ENCODE data around the gene SPDYE9. TPM values are rescaled to one million over a fixed set of nuclear protein-coding genes. Genes with fewer than 3 reads are reported as not detected.
"Not testable (repeated sequence)": the region's sequence is repeated elsewhere in the genome, so short reads cannot be mapped to it uniquely, and the experiment has no call there.

Gene SPDYE9
- total RNA-seq, 2 donors from 2014 or later = not detected

DNA sequence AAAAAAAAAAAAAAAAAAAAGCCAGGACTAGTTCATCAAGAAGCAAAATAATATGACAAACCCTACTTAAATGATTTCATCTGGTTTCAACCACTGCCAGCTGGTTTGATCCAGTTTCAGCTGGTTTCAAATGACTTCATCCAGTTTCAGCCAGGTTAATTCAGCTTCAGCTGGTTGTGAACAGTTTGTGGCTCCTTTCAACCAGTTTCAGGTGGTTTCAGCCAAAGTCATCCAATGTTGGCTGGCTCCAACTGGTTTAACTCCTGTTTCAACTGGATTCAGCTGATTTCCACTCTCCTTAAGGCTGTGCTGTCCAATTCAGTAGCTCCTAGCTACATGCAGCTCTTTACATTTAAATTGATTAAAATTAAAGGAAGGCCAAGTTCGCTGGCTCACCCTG lies 32.3 kb upstream of the SPDYE9 start:
- H3K36me3 Mint-ChIP-seq (ENCODE audit: low read depth); H3K4me3 Mint-ChIP-seq; H3K27me3 Mint-ChIP-seq (ENCODE audit: insufficient read depth); H3K27ac ChIP-seq (ENCODE audit: low read depth, low read length); H3K36me3 ChIP-seq (ENCODE audit: control insufficient read depth, insufficient read depth, low read length); H3K9ac ChIP-seq (ENCODE audit: extremely low read depth, low read length, poor library complexity, severe bottlenecking); H3K4me1 Mint-ChIP-seq; H3K4me1 ChIP-seq (ENCODE audit: control insufficient read depth, insufficient read depth, low read length); H3K27me3 ChIP-seq (ENCODE audit: control insufficient read depth, insufficient read depth, low read length, poor library complexity, severe bottlenecking); H3K9me3 ChIP-seq (ENCODE audit: control insufficient read depth, low read length); DNase-seq; H3K4me3 ChIP-seq (ENCODE audit: low read length); H3K27ac Mint-ChIP-seq; H3K9me3 Mint-ChIP-seq: not testable (repeated sequence)
- WGBS, 2 experiments (ENCODE audit: insufficient coverage in 1 of 2, insufficient read length in 1 of 2) = no CpG with 5 or more reads among the region's 1 CpG

DNA sequence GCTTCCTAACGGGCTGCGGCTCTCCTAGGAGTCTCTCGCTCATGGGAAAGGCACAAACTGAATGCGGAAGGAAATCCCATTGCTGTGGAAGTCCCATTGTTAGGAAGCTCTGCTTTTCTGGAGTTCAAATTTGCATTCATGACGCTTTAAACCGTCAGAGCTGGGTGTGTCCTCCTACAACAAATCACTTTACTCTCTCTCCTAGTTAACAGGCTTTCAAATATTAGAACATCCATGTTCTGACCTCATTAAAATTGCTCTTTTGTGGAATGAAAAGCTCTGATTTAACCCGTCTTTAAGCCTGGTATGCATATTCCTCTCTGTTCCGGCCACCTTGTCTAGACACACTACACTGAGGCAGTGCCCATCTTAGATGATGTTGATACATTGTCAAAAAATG lies 28.0 kb downstream of the SPDYE9 start, which contains the start of gene SPDYE11:
SPDYE11 (minus strand) TSS at position 101 of the 400 bp plus-strand sequence. CDS start 1,800 bp downstream, outside the sequence.
- H3K27me3 Mint-ChIP-seq (ENCODE audit: insufficient read depth); H3K27me3 ChIP-seq (ENCODE audit: control insufficient read depth, insufficient read depth, low read length, poor library complexity, severe bottlenecking); H3K9me3 ChIP-seq (ENCODE audit: control insufficient read depth, low read length); H3K4me3 Mint-ChIP-seq; H3K4me3 ChIP-seq (ENCODE audit: low read length); H3K36me3 ChIP-seq (ENCODE audit: control insufficient read depth, insufficient read depth, low read length); H3K36me3 Mint-ChIP-seq (ENCODE audit: low read depth); H3K27ac Mint-ChIP-seq; DNase-seq; H3K9me3 Mint-ChIP-seq; H3K4me1 Mint-ChIP-seq; H3K27ac ChIP-seq (ENCODE audit: low read depth, low read length); H3K4me1 ChIP-seq (ENCODE audit: control insufficient read depth, insufficient read depth, low read length); H3K9ac ChIP-seq (ENCODE audit: extremely low read depth, low read length, poor library complexity, severe bottlenecking): not testable (repeated sequence)
- no CpG with 5 or more reads among the region's 8 CpGs for WGBS, 2 experiments (ENCODE audit: insufficient coverage in 1 of 2, insufficient read length in 1 of 2)

DNA sequence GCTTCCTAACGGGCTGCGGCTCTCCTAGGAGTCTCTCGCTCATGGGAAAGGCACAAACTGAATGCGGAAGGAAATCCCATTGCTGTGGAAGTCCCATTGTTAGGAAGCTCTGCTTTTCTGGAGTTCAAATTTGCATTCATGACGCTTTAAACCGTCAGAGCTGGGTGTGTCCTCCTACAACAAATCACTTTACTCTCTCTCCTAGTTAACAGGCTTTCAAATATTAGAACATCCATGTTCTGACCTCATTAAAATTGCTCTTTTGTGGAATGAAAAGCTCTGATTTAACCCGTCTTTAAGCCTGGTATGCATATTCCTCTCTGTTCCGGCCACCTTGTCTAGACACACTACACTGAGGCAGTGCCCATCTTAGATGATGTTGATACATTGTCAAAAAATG lies 56.2 kb downstream of the SPDYE9 start, which contains the start of gene SPDYE8:
SPDYE8 (minus strand) TSS at position 101 of the 400 bp plus-strand sequence. CDS start 1,800 bp downstream, outside the sequence.
- H3K27ac Mint-ChIP-seq; H3K27ac ChIP-seq (ENCODE audit: low read depth, low read length); DNase-seq; H3K4me3 ChIP-seq (ENCODE audit: low read length); H3K36me3 ChIP-seq (ENCODE audit: control insufficient read depth, insufficient read depth, low read length); H3K36me3 Mint-ChIP-seq (ENCODE audit: low read depth); H3K9me3 Mint-ChIP-seq; H3K27me3 Mint-ChIP-seq (ENCODE audit: insufficient read depth); H3K9ac ChIP-seq (ENCODE audit: extremely low read depth, low read length, poor library complexity, severe bottlenecking); H3K27me3 ChIP-seq (ENCODE audit: control insufficient read depth, insufficient read depth, low read length, poor library complexity, severe bottlenecking); H3K4me3 Mint-ChIP-seq; H3K4me1 ChIP-seq (ENCODE audit: control insufficient read depth, insufficient read depth, low read length); H3K9me3 ChIP-seq (ENCODE audit: control insufficient read depth, low read length); H3K4me1 Mint-ChIP-seq: not testable (repeated sequence)
- no CpG with 5 or more reads among the region's 8 CpGs for WGBS, 2 experiments (ENCODE audit: insufficient coverage in 1 of 2, insufficient read length in 1 of 2)

Other genes starting within 250 kb of the SPDYE9 start
- gene POM121, start 160.9 kb downstream of the SPDYE9 start, total RNA-seq = 10 to 100 TPM; 51.6 to 56.0 TPM
- gene TRIM74, start 116.6 kb downstream of the SPDYE9 start, total RNA-seq = under 1 TPM in 1 of 2 donors, not detected in 1; 0.55 TPM
- not detected for gene SPDYE8, start 56.3 kb downstream of the SPDYE9 start, total RNA-seq
- gene SPDYE11, start 28.1 kb downstream of the SPDYE9 start, total RNA-seq = not detected
- 10 to 100 TPM; 40.3 to 42.1 TPM for gene NSUN5, start 222.8 kb upstream of the SPDYE9 start, total RNA-seq
- gene TRIM50, start 242.0 kb upstream of the SPDYE9 start, total RNA-seq = under 1 TPM; 0.24 to 0.33 TPM
- gene FKBP6, start 242.1 kb upstream of the SPDYE9 start, total RNA-seq = not detected

Measured in endodermal cell (in vitro differentiated cells).